Hepatocyte (in vitro differentiated cells): ENCODE data around the gene MORN5. TPM values are rescaled to one million over a fixed set of nuclear protein-coding genes. Genes with fewer than 3 reads are reported as not detected.

Experiments
- DNase-seq: peaks from one replicate; pipeline ENCODE4 v3.0.0-alpha.2; 2016; ENCODE audit warnings: low spot score
- H2AFZ ChIP-seq: fragments of 200-600 bp; sonication (generic); 2 replicates; pipeline ENCODE4 v1.6.0; 2016; ENCODE audit warnings: antibody characterized with exemption, mild to moderate bottlenecking
- H3K27ac ChIP-seq: fragments of 200-600 bp; sonication (generic); 2 replicates; pipeline ENCODE4 v1.5.1; 2016; ENCODE audit warnings: mild to moderate bottlenecking
- H3K27me3 ChIP-seq: fragments of 200-600 bp; sonication (generic); 2 replicates; pipeline ENCODE4 v1.6.1; 2016
- H3K36me3 ChIP-seq: fragments of 200-600 bp; sonication (generic); replicated peaks from 2 replicates; pipeline ENCODE4 v1.5.1; 2016; ENCODE audit warnings: low read depth; ENCODE audit not compliant: insufficient read depth
- H3K4me1 ChIP-seq: fragments of 200-600 bp; sonication (generic); 2 replicates; pipeline ENCODE4 v1.5.1; 2016; ENCODE audit warnings: mild to moderate bottlenecking, moderate library complexity; ENCODE audit not compliant: insufficient read depth
- H3K4me2 ChIP-seq: fragments of 200-600 bp; sonication (generic); 2 replicates; pipeline ENCODE4 v1.6.0; 2016
- H3K4me3 ChIP-seq: fragments of 200-600 bp; sonication (generic); 2 replicates; pipeline ENCODE4 v1.5.1; 2016; ENCODE audit warnings: mild to moderate bottlenecking
- H3K79me2 ChIP-seq: fragments of 200-600 bp; sonication (generic); 2 replicates; pipeline ENCODE4 v1.6.0; 2017; ENCODE audit warnings: mild to moderate bottlenecking
- H3K9me2 ChIP-seq: fragments of 200-600 bp; sonication (generic); replicated peaks from 2 replicates; pipeline ENCODE4 v1.6.0; 2017; ENCODE audit warnings: mild to moderate bottlenecking; ENCODE audit not compliant: insufficient read depth
- H3K9me3 ChIP-seq: fragments of 200-600 bp; sonication (generic); 2 replicates; pipeline ENCODE4 v1.5.1; 2016; ENCODE audit warnings: low read depth, mild to moderate bottlenecking
- H4K20me1 ChIP-seq: fragments of 200-600 bp; sonication (generic); 2 replicates; pipeline ENCODE4 v1.6.0; 2016; ENCODE audit warnings: mild to moderate bottlenecking; ENCODE audit not compliant: insufficient read depth, poor library complexity, severe bottlenecking
- EZH2 ChIP-seq: fragments of 200-600 bp; sonication (generic); IDR thresholded peaks from 2 replicates; pipeline ENCODE4 v1.6.1; 2016; ENCODE audit warnings: antibody characterized with exemption, mild to moderate bottlenecking, borderline replicate concordance
- EZH2phosphoT487 ChIP-seq: fragments of 200-600 bp; sonication (generic); IDR thresholded peaks from one replicate; pipeline ENCODE4 v1.6.1; 2018; ENCODE audit warnings: antibody characterized with exemption, mild to moderate bottlenecking, low read depth, moderate library complexity; ENCODE audit not compliant: unreplicated experiment, severe bottlenecking
- WGBS: methylation state at CpG from one replicate; pipeline ENCODE4 v1.1.6; 2016; ENCODE audit warnings: low lambda C conversion rate; ENCODE audit errors: missing lambda C conversion rate; 5-methylcytosine and 5-hydroxymethylcytosine counted together
- polyA plus RNA-seq: library from polyadenylated mRNA; unstranded; fragments of >200 nt; fragmentation: Nextera tagmentation; extraction: Ambion mirVana; gene quantifications from 2 replicates; pipeline ENCODE4 v1.2.1, GENCODE V29; 2016
- total RNA-seq: library from RNA; depleted of rRNA; stranded (reverse); fragments of >200 nt; gene quantifications from 2 replicates; pipeline ENCODE4 v1.2.3, GENCODE V29; 2014
- TF ChIP-seq, protein P1 (sequence below): fragments of 200-600 bp; sonication (generic); IDR thresholded peaks from 2 replicates; pipeline ENCODE4 v1.5.1; 2016; ENCODE audit warnings: antibody characterized with exemption, mild to moderate bottlenecking; ENCODE audit not compliant: poor library complexity

MORN5 gene
- total and polyA plus RNA-seq, 2 experiments from 2014 or later: 0.95 TPM; not detected in 1

GRCh38 chr9:122228191-122228567 lies 68.5 kb downstream of the MORN5 start:
- no peaks in the 10 kb centered on the region for H3K9me3 ChIP-seq
- 2% methylated on average over 36 of the region's 38 CpGs for WGBS
- no peaks in the 10 kb centered on the region for H3K36me3 ChIP-seq
- H3K4me3 ChIP-seq: peak overlapping the region; percentile 42
- peak overlapping the region; percentile 43 for H2AFZ ChIP-seq
- no peak for DNase-seq
- H3K79me2 ChIP-seq: no peaks in the 10 kb centered on the region
- H3K27ac ChIP-seq: no peak overlapping the region
- peaks cover 95% of the 10 kb centered on the region for H3K27me3 ChIP-seq
- TF ChIP-seq EZH2 (no peak), EZH2phosphoT487 (peak; percentile 80)
- peaks cover 15% of the 10 kb centered on the region for H3K4me1 ChIP-seq
- no peaks in the 10 kb centered on the region for H3K9me2 ChIP-seq
- peak overlapping the region; percentile 95 for H3K4me2 ChIP-seq
- H4K20me1 ChIP-seq: no peaks in the 10 kb centered on the region

GRCh38 chr9:122228568-122229484 lies 69.1 kb downstream of the MORN5 start, which contains the start of gene LHX6:
Gene LHX6 (minus strand): TSS chr9:122228957. CDS start chr9:122228740, 217 bp downstream.
- H3K4me3 ChIP-seq: peak within 1 kb of the TSS; percentile 42
- no peak for DNase-seq

GRCh38 chr9:122229485-122229837 lies 69.8 kb downstream of the MORN5 start:
- no peaks in the 10 kb centered on the region for H3K9me3 ChIP-seq
- H4K20me1 ChIP-seq: no peaks in the 10 kb centered on the region
- H3K4me1 ChIP-seq: peaks cover 15% of the 10 kb centered on the region
- H2AFZ ChIP-seq: no peak overlapping the region
- H3K9me2 ChIP-seq: no peaks in the 10 kb centered on the region
- H3K4me3 ChIP-seq: no peak overlapping the region
- no peaks in the 10 kb centered on the region for H3K36me3 ChIP-seq
- H3K27ac ChIP-seq: no peak overlapping the region
- TF ChIP-seq, protein P1, sequence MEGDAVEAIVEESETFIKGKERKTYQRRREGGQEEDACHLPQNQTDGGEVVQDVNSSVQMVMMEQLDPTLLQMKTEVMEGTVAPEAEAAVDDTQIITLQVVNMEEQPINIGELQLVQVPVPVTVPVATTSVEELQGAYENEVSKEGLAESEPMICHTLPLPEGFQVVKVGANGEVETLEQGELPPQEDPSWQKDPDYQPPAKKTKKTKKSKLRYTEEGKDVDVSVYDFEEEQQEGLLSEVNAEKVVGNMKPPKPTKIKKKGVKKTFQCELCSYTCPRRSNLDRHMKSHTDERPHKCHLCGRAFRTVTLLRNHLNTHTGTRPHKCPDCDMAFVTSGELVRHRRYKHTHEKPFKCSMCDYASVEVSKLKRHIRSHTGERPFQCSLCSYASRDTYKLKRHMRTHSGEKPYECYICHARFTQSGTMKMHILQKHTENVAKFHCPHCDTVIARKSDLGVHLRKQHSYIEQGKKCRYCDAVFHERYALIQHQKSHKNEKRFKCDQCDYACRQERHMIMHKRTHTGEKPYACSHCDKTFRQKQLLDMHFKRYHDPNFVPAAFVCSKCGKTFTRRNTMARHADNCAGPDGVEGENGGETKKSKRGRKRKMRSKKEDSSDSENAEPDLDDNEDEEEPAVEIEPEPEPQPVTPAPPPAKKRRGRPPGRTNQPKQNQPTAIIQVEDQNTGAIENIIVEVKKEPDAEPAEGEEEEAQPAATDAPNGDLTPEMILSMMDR: no peak
- peak; percentile 46 for TF ChIP-seq EZH2
- TF ChIP-seq EZH2phosphoT487: peak; percentile 34
- DNase-seq: no peak
- H3K79me2 ChIP-seq: no peaks in the 10 kb centered on the region
- 49% methylated on average over 4 of the region's 4 CpGs for WGBS
- H3K27me3 ChIP-seq: peaks cover 95% of the 10 kb centered on the region
- peak overlapping the region; percentile 95 for H3K4me2 ChIP-seq

More at GRCh38 chr9:122228568-122229484, 69.1 kb downstream of the MORN5 start, which contains the start of gene LHX6:
- Histone ChIP-seq H3K36me3 (no peaks in the 10 kb centered on the region), H3K9me3 (no peaks in the 10 kb centered on the region), H3K27ac (no peak within 1 kb of the TSS), H3K27me3 (peaks cover 95% of the 10 kb centered on the region), H3K4me1 (peaks cover 15% of the 10 kb centered on the region), H3K9me2 (no peaks in the 10 kb centered on the region), H4K20me1 (no peaks in the 10 kb centered on the region), H3K4me2 (peak within 1 kb of the TSS; percentile 95), H3K79me2 (no peaks in the 10 kb centered on the region), H2AFZ (peak within 1 kb of the TSS; percentile 43)
- TF ChIP-seq, protein P1: no peak
- TF ChIP-seq EZH2phosphoT487: peak; percentile 79
- peak; percentile 83 for TF ChIP-seq EZH2
- WGBS: 8% methylated on average over 35 of the region's 70 CpGs

DNA sequence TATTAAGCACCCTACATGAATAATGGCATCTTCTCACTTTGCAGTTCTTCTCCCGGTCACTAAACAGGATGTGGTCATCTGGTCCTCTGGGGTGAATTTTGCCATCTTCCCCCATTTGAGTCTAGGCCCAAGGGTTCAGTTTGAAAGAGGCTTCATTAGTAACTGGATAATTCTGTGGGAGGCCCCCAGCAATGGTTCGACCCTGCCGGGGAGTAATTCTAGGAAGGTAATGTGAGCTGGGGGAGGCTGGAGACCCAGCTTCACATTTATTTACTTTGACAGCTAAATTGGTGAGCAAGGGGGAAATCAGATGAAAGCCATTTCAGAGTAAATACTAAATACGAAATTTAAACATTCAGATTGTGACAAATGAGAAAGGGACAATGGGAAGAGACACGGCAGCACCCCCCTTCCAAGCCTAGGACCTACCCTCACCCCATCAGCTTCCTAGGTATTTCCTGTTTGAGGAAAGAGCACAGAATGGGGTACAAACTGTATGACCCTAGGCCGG lies 73.1 kb downstream of the MORN5 start:
- Histone ChIP-seq H3K4me3 (no peak overlapping the region), H3K27me3 (peaks cover 65% of the 10 kb centered on the region), H3K79me2 (no peaks in the 10 kb centered on the region), H3K36me3 (no peaks in the 10 kb centered on the region), H3K9me3 (no peaks in the 10 kb centered on the region), H3K27ac (no peak overlapping the region), H3K9me2 (no peaks in the 10 kb centered on the region), H3K4me1 (peaks cover 7% of the 10 kb centered on the region), H2AFZ (no peak overlapping the region), H3K4me2 (no peak overlapping the region), H4K20me1 (no peaks in the 10 kb centered on the region)
- WGBS: 63% methylated on average over 6 of the region's 6 CpGs
- no peak for TF ChIP-seq EZH2
- TF ChIP-seq, protein P1: no peak
- no peak for TF ChIP-seq EZH2phosphoT487
- DNase-seq: no peak
